Measurements from ENCODE around the gene MRFAP1.
"Not testable (repeated sequence)": the region's sequence is repeated elsewhere in the genome, so short reads cannot be mapped to it uniquely, and the experiment has no call there.

MRFAP1 gene

DNA sequence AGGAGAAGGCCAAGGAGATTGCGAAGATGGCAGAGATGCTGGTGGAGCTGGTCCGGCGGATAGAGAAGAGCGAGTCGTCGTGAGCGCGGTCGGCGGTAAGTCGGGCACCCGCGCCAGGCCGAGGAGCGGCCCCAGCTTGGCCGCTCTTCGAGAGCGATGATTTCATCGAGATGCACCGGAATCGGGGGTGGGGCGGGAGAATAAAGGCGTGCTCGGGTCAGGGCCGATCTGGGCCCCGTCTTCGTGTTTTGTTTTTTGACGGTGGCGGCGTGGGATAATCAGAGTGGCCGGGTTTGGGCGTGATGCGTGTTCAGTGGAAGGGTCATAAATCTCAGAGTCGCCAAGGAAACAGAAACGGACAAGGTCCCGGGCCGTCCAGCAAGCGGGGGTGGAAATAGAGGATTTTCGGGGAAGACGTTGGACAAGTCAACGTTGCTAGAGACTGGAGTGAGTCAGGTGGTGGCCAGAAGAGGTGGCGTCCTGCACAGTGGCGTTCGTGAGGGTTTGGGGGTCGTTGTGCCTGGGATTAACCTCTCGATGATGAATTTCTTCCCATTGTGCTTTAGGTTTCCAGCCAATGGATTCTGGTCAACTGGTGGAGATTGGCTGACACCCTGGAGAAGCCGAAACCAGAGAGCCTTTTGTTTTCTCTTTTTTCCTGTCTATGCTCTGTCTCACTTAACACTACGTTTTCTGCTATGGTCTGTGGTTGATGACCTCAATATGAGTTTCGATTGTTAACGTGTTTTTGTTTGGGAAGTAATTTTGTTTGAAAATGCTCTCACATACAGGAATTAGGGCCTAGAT, 882 bp downstream of the MRFAP1 start:
- peak; percentile 68 for DNase-seq

DNA sequence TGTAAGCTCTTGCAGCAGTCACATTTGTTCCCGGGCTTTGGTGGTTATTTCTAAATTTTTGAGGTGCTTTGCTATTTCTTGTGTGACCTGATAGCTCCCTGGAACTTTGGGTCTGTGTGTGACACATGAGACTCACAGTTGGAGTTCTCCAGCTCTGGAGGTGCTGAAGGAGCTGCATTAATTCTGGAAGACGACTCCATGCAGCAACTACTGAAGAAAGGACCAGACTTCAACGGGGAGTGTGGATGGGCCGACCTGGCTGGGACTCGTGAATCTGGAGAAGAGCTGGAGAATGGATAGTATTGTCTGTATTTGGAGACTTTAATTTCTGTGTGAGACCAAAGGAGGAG, 1.5 kb downstream of the MRFAP1 start:
- no peak for DNase-seq

DNA sequence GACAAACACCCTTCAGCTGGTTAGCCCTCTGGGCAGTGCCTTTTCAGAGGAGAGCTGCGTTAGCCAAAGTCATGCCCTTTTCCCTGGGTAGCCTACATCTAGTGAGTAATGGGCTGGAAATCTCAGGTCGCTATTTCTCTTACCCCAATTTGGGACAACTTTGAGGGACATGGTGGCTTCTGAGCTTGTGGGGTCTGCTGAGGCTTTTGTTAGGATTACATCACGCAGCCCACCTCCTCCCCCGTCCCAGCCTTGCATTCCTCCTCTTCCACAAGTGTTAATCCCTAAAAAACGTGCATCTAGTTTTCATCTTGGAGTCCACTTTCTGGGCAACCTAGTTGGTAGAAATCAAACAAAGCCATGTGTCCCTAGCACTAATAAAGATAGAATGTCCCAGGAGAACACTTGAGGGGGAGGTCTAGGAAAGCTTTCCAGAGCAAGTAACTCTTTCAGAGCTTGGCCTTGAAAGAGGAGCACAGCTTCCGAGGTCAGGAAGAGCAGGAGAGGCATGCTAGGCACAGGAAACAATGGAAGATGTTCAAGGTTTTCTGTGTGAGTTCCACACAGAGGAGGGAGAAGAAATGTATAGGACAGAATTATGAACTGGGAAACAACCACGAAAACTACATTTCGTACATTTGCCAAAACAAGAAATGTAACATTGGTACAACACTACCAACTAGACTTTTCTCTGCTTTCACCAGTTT, 2.8 kb downstream of the MRFAP1 start:
- no peak for DNase-seq

DNA sequence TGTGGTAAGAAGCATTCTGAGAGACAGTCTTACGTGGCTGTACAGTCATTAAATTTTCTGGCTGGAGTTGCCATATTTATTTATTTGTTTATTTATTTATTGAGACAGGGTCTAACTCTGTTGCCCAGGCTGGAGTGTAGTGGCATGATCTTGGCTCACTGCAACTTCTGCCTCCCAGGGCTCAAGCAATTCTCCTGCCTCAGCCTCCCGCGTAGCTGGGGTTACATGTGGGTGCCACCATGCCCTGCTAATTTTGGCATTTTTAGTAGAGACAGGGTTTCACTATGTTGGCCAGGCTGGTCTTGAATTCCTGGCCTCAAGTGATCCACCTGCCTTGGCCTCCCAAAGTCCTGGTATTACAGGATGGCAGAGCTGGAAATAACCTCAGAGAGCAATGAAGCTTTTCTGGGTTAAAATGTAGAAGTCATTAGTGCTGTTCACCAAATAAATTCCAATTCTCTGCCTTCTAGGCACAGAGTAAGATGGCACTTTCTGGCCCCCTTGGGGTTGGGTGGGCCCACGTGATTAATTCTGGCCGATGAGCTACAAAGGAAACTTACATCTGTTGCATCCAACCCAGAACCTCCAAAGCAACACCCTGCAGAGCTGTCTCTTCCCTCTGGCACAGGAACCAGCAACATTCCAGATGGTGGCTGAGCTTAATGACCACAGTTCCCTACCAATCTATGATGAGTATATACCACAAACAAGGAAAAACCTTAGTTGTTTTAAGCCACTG, 4.5 kb downstream of the MRFAP1 start:
- DNase-seq = no peak

DNA sequence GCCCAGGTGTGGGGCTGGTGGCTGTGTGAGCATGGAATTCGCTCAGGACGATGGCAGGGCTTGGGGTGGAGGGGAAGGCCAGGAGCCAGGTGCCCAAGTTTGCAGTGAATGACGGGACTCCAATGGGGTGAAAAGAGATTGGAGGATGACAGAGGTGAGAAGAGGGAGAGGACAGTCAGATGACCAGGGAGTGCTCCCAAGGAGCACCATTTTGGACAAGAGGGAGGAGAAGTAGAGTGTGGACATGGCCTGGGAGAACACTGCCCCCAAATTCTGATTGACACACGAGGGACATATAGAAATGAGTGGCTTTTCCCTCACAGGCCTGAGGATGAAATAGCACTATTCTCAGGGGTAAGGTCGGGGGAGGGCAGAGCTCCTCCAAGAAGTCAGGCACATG, 6.7 kb downstream of the MRFAP1 start:
- DNase-seq = no peak

DNA sequence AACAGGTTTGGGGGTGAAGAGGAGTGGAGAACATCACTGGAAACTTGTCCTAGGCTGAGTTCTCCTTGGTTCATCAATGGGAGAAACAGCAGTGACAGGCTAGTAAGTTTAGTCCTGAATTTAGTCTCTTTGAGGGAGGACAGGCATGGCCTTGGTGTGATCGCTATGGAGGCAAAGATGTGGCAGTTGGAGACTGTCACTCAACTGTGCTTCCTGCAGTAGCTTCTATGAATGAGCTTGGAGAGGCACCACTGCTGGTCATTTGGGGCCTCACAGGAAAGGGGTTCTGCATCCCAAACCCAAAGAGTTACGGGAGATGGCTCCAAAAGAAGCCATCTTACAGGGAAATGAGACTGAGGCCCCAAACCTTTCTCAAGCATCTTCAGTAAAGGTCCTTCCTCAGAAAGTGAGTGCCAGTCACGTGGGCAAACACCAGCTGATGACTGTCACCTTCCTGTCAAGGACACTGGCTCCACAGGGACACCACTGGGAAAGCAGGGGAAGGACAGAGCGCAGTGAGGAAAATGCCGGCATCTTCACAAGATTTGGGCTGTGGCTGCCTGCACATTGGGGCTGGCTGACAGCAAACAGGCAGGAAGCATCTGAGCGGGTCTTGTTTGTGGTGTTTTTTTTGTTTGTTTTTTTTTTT, 7.2 kb downstream of the MRFAP1 start:
- DNase-seq = no peak

DNA sequence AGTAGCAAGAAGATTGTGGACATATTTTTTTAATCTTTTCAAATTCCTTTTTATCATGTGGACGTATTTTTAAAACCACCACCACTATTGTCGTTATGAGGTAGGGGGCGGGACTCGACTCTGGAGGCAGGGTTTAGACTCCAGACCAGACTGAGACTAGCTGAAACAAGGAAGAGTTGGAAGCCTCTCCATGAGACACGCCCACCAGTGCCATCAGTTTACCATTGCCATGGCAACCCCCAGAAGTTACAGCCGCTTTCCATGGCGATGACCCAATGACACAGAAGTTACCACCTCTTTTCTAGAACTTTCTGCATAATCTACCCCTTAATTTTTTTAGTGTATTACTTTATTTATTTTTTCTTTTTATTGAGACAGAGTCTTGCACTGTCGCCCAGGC, 8.7 kb downstream of the MRFAP1 start:
- no peak for DNase-seq

DNA sequence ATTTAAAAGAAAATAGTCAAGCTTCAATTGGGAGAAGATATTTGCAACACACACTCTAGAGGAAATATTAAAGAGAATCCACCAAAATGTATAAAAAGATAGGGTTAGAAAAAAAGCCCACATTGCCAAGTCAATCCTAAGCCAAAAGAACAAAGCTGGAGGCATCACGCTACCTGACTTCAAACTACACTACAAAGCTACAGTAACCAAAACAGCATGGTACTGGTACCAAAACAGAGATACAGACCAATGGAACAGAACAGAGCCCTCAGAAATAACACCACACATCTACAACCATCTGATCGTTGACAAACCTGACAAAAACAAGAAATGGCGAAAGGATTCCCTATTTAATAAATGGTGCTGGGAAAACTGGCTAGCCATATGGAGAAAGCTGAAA, 13.7 kb downstream of the MRFAP1 start:
- not testable (repeated sequence) for DNase-seq

DNA sequence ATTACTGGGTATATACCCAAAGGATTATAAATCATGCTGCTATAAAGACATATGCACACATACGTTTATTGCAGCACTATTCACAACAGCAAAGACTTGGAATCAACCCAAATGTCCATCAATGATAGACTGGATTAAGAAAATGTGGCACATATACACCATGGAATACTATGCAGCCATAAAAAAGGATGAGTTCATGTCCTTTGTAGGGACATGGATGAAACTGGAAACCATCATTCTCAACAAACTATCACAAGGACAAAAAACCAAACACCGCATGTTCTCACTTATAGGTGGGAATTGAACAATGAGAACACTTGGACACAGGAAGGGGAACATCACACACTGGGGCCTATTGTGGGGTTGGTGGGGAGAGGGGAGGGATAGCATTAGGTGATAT, 14.8 kb downstream of the MRFAP1 start:
- DNase-seq = not testable (repeated sequence)

DNA sequence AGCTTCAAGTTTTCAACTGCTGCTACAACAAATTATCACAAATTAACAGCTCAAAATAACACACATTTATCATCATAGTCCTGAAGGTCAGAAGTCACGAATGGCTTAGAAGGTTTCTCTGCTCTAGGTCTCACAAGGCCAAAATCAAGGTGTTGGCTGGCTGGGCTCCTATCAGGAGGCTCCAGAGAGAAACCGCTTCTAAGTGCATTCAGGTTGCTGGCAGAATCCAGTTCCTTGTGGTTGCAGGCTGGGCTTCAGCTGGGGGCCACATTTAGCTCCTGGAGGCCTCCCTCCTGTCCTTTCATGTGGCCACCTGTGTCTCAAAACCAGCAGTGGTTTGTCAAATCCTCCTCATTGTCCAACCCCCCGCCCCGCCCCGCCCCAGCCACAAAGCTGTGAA, 15.4 kb downstream of the MRFAP1 start:
- no peak for DNase-seq

DNA sequence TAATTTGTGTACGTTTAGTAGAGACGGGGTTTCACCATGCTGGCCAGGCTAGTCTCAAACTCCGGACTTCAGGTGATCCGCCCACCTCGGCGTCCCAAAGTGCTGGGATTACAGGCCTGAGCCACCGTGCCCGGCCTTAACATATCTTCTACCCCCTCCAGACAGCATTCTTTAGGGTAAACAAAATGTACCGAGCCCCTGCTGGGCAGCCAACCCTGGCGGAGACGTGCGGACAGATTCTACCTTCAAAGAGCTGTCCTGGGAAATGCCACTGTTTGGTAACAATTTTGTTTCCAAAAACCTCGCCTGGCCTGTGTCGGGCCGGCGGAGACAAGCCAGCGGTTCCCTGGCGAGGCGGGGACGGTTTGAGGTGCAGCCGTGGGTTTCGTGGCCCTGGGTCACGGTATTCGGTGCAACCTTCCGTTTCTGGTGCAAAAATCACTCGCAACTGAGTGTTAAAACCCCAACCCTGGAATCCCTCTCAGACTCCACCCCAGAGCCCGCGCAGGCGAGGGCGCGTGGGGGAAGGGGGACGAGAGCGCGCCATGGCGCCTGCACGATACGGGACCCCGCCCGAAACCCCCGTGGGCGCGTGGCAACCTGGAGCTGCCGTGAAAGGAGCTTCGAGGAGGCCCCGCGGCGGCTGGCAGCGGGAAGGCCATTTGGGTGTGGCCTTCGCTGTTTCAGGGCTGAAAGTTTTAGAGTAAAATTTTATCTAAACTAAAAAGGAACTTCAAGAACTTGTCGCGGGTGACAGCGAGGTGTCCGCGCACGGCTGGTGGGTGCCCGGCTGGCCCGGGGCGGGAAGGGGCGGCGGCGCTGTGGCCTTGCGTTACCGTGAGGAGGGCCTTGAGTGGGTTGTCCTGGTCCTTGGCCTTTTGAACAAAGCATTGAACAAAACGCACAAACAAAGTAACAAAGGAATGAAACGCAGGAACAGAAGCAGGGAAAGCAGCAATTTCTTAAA, 17.0 kb downstream of the MRFAP1 start:
- no peak for DNase-seq

DNA sequence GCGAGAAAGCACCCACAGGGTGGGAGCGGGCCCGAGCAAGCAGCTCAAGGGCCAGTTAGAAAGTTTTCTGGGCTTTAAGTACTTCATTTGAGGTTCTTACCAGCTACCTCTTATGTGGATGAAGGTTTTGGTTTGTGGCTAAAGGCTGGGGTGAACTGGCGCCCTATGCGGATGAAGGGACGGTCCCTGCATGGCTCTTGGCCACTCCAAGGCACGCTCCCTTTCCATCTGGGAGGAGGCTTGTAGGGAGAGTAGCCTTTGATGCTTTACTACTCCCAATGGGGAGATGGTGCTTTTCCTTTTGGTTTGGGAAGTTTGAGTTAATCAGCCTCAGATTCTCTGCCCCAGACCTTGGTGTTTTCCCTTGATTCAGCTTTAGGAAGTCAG, 17.7 kb downstream of the MRFAP1 start:
- DNase-seq = no peak

DNA sequence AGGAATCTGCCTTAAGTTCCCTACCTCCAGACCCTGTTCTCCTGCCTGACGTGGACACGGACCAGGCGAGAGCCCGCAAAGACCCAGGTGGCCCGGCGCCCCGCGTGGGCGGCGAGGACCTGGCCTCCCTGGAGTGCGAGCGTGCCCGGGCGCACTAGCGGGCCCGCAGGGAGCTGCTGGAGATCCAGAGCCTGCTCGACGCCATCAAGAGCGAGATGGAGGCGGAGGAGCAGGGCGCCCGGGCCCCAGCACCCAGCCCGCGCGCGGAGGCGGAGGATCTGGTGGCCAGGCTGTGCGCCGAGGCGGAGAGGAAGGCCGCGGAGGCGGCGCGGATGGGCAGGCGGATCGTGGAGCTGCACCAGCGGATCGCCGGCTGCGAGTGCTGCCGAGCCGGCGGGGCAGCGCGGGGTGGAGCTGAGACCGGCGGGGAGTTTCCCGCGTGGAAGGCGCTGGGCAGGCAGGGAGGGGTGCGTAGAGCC, 18.2 kb downstream of the MRFAP1 start:
- peak; percentile 64 for DNase-seq

DNA sequence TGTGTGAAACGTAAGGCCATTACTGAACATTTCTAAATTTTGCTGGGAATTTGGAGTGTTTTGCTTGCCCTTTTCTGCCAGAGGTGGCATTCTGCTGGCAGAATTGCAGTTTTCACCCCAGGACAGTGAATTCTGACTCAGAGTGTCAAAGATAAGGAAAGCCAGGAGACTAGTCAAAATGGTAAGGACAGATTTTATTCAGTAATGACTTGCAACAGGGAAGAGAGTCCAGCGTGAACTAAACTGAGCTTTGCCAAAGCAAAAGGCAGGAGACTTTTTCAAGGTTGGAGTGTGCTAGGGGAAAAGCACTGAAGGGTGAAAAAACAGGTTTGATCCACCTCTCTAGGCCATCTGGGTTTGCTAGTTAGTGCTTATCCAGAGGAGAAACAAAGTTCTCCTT, 19.4 kb downstream of the MRFAP1 start:
- DNase-seq = no peak

DNA sequence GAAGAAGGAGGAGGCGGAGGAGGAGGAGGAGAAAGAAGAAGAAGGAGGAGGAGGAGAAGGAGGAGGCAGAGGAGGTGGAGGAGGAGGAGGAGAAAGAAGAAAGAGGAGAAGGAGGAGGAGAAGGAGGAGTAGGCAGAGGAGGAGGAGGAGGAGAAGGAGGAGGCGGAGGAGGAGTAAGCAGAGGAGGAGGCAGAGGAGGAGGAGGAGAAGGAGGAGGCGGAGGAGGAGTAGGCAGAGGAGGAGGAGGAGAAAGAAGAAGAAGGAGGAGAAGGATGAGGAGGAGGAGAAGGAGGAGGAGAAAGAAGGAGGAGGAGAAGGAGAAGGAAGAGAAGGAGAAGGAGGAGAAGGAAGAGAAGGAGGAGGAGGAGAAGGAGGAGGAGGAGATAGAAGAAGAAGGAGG, 19.9 kb downstream of the MRFAP1 start:
- DNase-seq = no peak

DNA sequence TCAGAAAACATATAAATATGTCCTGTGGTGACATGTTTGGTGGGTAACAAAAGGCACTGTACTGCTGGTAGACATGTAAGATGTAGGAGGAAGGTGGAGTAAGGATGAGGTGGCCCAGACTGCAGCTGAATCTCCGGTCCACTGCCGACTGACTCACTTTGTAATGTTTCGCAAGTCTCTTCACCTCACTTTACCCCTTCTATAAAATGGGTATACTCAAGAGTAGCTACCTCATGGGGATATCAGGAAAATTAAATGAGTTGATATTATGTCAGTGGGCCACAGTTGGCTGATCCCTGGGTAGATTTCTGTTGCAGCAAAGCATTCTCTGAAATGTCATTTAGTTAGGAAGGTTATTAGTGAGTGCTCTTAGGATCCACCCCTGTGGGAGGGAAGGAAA, 22.1 kb downstream of the MRFAP1 start:
- DNase-seq = no peak

DNA sequence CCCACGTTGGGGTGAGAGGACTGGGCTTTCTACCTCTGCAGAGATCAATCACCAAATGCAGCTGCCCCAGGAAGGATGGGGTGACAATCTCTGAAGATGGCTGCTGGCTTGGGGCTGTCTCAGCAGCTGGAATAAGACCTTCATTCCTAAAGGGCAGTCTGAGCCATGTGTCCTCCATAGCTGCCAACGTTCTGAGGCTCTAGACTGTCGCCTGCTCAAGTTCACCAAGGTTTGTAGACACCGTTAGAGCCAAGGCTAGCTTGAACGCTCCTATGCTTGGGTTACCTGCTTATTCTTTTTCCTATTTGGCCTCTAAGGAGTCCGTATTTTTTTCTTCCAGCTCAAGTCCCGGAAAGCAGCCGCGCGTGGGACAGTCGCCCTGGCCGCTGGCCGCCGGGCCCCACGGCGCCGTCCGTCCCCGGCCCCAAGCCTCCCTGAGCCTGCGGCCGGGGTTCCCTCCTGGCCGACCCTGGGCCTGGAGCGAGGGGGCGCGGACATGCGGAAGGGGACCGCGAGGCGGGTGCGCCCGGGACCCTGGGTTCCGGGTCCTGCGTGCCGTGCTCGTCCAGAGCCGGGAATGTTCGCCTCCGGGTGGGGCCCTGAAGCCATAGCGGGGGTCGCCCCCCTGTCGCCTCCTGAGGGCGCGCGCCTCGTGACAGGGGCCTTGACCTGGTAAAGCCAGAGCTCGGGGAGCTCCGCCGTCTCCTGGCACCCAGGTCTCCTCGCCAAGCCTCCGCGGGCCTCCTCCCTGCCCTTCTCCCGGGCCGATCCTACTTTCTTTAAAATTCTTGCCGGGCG, 23.3 kb downstream of the MRFAP1 start:
- no peak for DNase-seq

DNA sequence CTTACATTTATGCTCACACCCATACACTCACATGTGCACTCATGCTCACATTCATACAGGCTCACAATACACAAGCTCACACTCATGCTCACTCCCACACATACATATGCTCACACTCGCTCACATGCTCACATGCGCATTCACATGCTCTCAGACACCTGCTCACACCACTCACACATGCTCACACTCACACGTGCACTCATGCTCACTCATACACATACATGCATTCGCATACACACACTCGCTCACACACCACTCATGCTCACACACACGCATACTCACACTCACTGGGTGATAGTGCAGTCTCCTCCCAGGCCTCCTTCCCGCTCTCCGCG, 24.8 kb downstream of the MRFAP1 start:
- DNase-seq = no peak

DNA sequence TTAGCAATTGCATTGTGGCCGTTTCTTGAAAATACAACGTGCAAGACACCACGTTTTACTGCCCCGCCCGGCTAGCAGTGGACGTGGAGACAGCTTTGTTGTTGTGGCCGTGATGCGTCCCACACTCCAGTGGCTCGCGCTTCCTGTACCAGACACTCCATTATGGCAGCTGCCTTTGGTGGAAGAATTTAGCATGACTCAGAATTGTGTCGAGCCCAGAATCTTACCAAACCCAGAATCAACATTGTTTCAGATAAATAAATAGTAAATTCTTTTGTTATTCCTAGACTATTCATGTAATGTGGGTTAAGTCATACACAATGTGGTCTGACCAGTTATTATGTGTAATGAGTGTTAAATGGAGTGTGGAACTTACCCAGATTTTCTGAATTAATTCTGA, 27.9 kb downstream of the MRFAP1 start:
- no peak for DNase-seq

DNA sequence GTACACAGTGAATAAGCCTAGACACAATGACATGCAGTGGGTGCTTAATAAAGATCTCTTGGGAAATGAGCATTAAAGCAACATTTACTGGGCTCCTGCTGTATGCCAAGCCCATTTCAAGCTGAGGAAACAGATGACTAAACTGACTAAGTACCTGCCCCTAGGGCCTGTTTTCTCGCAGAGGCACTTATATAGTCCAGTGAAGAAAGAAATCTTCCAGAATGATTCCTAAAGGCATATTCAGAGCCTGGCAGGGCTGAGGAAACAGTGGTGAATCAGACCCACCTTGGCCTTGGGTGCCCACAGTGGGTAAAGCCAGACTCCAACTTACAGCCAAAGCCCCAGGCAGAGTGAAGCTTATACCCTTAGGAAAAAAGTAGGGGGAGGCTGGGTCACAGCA, 31.2 kb downstream of the MRFAP1 start:
- DNase-seq = no peak

DNA sequence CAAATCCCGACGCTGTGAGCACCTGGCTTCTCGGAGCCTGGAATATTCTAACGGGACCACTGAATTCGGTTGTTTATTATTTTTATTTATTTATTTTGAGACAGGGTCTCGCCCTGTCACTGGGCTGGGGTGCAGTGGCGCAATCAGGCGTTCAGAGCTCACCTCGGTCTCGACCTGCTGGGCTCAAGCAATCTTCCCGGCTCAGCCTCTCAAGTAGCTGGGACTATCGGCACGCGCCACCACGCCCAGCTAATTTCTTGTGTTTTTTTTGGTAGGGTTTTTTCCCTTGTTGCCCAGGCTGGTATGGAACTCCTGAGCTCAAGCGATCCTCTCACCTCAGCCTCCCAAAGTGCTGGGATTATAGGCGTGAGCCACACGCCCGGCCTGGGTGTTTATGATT, 31.6 kb downstream of the MRFAP1 start:
- no peak for DNase-seq
